ENCODE measurements around the gene DOK4. TPM values are rescaled to one million over a fixed set of nuclear protein-coding genes. Genes with fewer than 3 reads are reported as not detected.
A peak's percentile ranks its signal among the peaks of the same experiment; 100 is the strongest.

Gene DOK4
- total RNA-seq, 1 experiment from 2014 or later, result 23.0 TPM

GRCh38 chr16:57478396-57479204, 7.7 kb downstream of the DOK4 start:
- no peak overlapping the region for H3K4me3 Mint-ChIP-seq (ENCODE audit: low read depth, unreplicated experiment)
- intact Hi-C loops (cut with micrococcal nuclease; ENCODE audit: unreplicated experiment), result no loop called here

GRCh38 chr16:57477531-57478202, 8.6 kb downstream of the DOK4 start:
- H3K27ac Mint-ChIP-seq (ENCODE audit: unreplicated experiment), result peak overlapping the region; percentile 24
- no peak for TF ChIP-seq CTCF (IDR thresholded peaks at IDR 0.05; ENCODE audit: unreplicated experiment)
- intact Hi-C loops (cut with micrococcal nuclease; ENCODE audit: unreplicated experiment), result no loop called here
- peaks cover 8% of the 10 kb centered on the region for H3K36me3 Mint-ChIP-seq (ENCODE audit: insufficient read depth, unreplicated experiment)
- no peak overlapping the region for H3K4me3 Mint-ChIP-seq (ENCODE audit: low read depth, unreplicated experiment)
- BruUV-seq (replicated peaks), result no TSS peak
- H3K27me3 Mint-ChIP-seq (ENCODE audit: unreplicated experiment), result no peaks in the 10 kb centered on the region
- H3K4me1 Mint-ChIP-seq (ENCODE audit: low read depth, unreplicated experiment), result peaks cover 27% of the 10 kb centered on the region
- no peak for DNase-seq
- CTCF ChIA-PET, result no interaction called here
- H3K9me3 Mint-ChIP-seq (ENCODE audit: low read depth, unreplicated experiment), result no peaks in the 10 kb centered on the region

More at GRCh38 chr16:57478396-57479204, 7.7 kb downstream of the DOK4 start:
- no TSS peak for BruUV-seq (replicated peaks)
- no peak for DNase-seq
- no peak for TF ChIP-seq CTCF (IDR thresholded peaks at IDR 0.05; ENCODE audit: unreplicated experiment)
- no peaks in the 10 kb centered on the region for H3K27me3 Mint-ChIP-seq (ENCODE audit: unreplicated experiment)
- H3K36me3 Mint-ChIP-seq (ENCODE audit: insufficient read depth, unreplicated experiment), result peaks cover 5% of the 10 kb centered on the region
- peaks cover 24% of the 10 kb centered on the region for H3K4me1 Mint-ChIP-seq (ENCODE audit: low read depth, unreplicated experiment)
- CTCF ChIA-PET, result interaction anchor here (0.6 to 1.7 kb wide), 2 partner anchors 16 to 411 kb away, joined by 4 to 5 read pairs; partner anchors contain the start of gene POLR2C
- H3K9me3 Mint-ChIP-seq (ENCODE audit: low read depth, unreplicated experiment), result no peaks in the 10 kb centered on the region
- H3K27ac Mint-ChIP-seq (ENCODE audit: unreplicated experiment), result peak overlapping the region; percentile 42

GRCh38 chr16:57476546-57477410, 9.5 kb downstream of the DOK4 start:
- CTCF ChIA-PET, result no interaction called here
- Mint-ChIP-seq H3K36me3 (ENCODE audit: insufficient read depth, unreplicated experiment) (peaks cover 17% of the 10 kb centered on the region), H3K4me3 (ENCODE audit: low read depth, unreplicated experiment) (no peak overlapping the region), H3K27ac (ENCODE audit: unreplicated experiment) (peak overlapping the region; percentile 24), H3K9me3 (ENCODE audit: low read depth, unreplicated experiment) (no peaks in the 10 kb centered on the region), H3K27me3 (ENCODE audit: unreplicated experiment) (no peaks in the 10 kb centered on the region), H3K4me1 (ENCODE audit: low read depth, unreplicated experiment) (peaks cover 35% of the 10 kb centered on the region)
- no peak for TF ChIP-seq CTCF (IDR thresholded peaks at IDR 0.05; ENCODE audit: unreplicated experiment)
- DNase-seq, result no peak
- BruUV-seq (replicated peaks), result no TSS peak
- intact Hi-C loops (cut with micrococcal nuclease; ENCODE audit: unreplicated experiment), result no loop called here

- peak; percentile 26 for TF ChIP-seq CTCF (IDR thresholded peaks at IDR 0.05; ENCODE audit: unreplicated experiment)
- CTCF ChIA-PET, result interaction anchor here (0.6 kb wide), 1 partner anchor 36 kb away, joined by 4 read pairs; no protein-coding TSS in a partner anchor
- Mint-ChIP-seq H3K9me3 (ENCODE audit: low read depth, unreplicated experiment) (no peaks in the 10 kb centered on the region), H3K36me3 (ENCODE audit: insufficient read depth, unreplicated experiment) (peaks cover 18% of the 10 kb centered on the region), H3K27me3 (ENCODE audit: unreplicated experiment) (no peaks in the 10 kb centered on the region), H3K4me1 (ENCODE audit: low read depth, unreplicated experiment) (peaks cover 35% of the 10 kb centered on the region), H3K4me3 (ENCODE audit: low read depth, unreplicated experiment) (no peak overlapping the region), H3K27ac (ENCODE audit: unreplicated experiment) (no peak overlapping the region)
- intact Hi-C loops (cut with micrococcal nuclease; ENCODE audit: unreplicated experiment), result no loop called here
- BruUV-seq (replicated peaks), result no TSS peak
- peak; percentile 43 for DNase-seq
These were observed 10.5 kb downstream of the DOK4 start for GRCh38 chr16:57475711-57476339.
